Osteoblast (primary cell): ENCODE results near the gene NEK4. TPM values are rescaled to one million over a fixed set of nuclear protein-coding genes. Genes with fewer than 3 reads are reported as not detected.

ENCODE experiments used
- DNase-seq: peaks from one replicate; pipeline ENCODE4 v3.0.0; 2011; ENCODE audit warnings: low spot score, mixed read lengths; ENCODE audit not compliant: insufficient read length; ENCODE audit errors: missing footprints
- H2AFZ ChIP-seq: 2 replicates; pipeline ENCODE4 v1.6.0; 2011; ENCODE audit warnings: mild to moderate bottlenecking, low read length
- H3K27ac ChIP-seq: 2 replicates; pipeline ENCODE4 v1.5.1; 2011; ENCODE audit warnings: mild to moderate bottlenecking, low read depth, low read length, moderate library complexity
- H3K27me3 ChIP-seq: 2 replicates; pipeline ENCODE4 v1.6.0; 2012; ENCODE audit warnings: mild to moderate bottlenecking, control low read depth, inconsistent platforms, low read length, moderate library complexity; ENCODE audit not compliant: insufficient read depth
- H3K36me3 ChIP-seq: 2 replicates; pipeline ENCODE4 v1.5.1; 2011; ENCODE audit warnings: mild to moderate bottlenecking, low read length, control low read depth, moderate library complexity; ENCODE audit not compliant: insufficient read depth
- H3K4me1 ChIP-seq: 2 replicates; pipeline ENCODE4 v1.5.1; 2011; ENCODE audit warnings: mild to moderate bottlenecking, low read length, control low read depth, moderate library complexity; ENCODE audit not compliant: insufficient read depth
- H3K4me2 ChIP-seq: 2 replicates; pipeline ENCODE4 v1.6.0; 2011; ENCODE audit warnings: mild to moderate bottlenecking, low read length; ENCODE audit not compliant: insufficient read depth
- H3K4me3 ChIP-seq: fragments of 200-600 bp; sonication (generic); 3 replicates; pipeline ENCODE4 v1.5.1; 2012; ENCODE audit warnings: mild to moderate bottlenecking, low read length, inconsistent platforms; ENCODE audit not compliant: insufficient read depth
- H3K79me2 ChIP-seq: 2 replicates; pipeline ENCODE4 v1.6.0; 2012; ENCODE audit warnings: mild to moderate bottlenecking, low read length, control low read depth, inconsistent platforms; ENCODE audit not compliant: insufficient read depth
- H3K9me3 ChIP-seq: 2 replicates; pipeline ENCODE4 v1.5.1; 2011; ENCODE audit warnings: low read depth, low read length, control low read depth
- H4K20me1 ChIP-seq: 2 replicates; pipeline ENCODE4 v1.6.0; 2012; ENCODE audit warnings: mild to moderate bottlenecking, low read length, control low read depth; ENCODE audit not compliant: insufficient read depth
- CTCF ChIP-seq: IDR thresholded peaks from 2 replicates; pipeline ENCODE4 v1.5.1; 2011; ENCODE audit warnings: mild to moderate bottlenecking, low read depth, low read length, moderate library complexity; ENCODE audit errors: extremely low read depth
- total RNA-seq: library from RNA; depleted of rRNA; stranded (reverse); fragments of >200 nt; gene quantifications from 2 replicates; pipeline ENCODE4 v1.2.3, GENCODE V29; 2012

The NEK4 gene
- total RNA-seq, 1 donor: 24.6 TPM

- H3K4me3 ChIP-seq: no peak overlapping the region
- no peak for TF ChIP-seq CTCF
- H3K27ac ChIP-seq: no peak overlapping the region
- peaks cover 5% of the 10 kb centered on the region for H3K27me3 ChIP-seq
- no peaks in the 10 kb centered on the region for H3K4me1 ChIP-seq
- no peaks in the 10 kb centered on the region for H3K79me2 ChIP-seq
- H2AFZ ChIP-seq: no peak overlapping the region
- H3K9me3 ChIP-seq: no peaks in the 10 kb centered on the region
- H4K20me1 ChIP-seq: no peaks in the 10 kb centered on the region
- H3K4me2 ChIP-seq: no peak overlapping the region
- no peaks in the 10 kb centered on the region for H3K36me3 ChIP-seq
- peak; percentile 58 for DNase-seq
Observed at GRCh38 chr3:52796411-52796810, 25.7 kb upstream of the NEK4 start.

GRCh38 chr3:52795298-52795900, 24.7 kb upstream of the NEK4 start:
- H3K27ac ChIP-seq: no peak overlapping the region
- no peaks in the 10 kb centered on the region for H3K4me1 ChIP-seq
- no peak overlapping the region for H3K4me2 ChIP-seq
- no peak for TF ChIP-seq CTCF
- H3K79me2 ChIP-seq: no peaks in the 10 kb centered on the region
- no peaks in the 10 kb centered on the region for H3K36me3 ChIP-seq
- H4K20me1 ChIP-seq: no peaks in the 10 kb centered on the region
- H3K9me3 ChIP-seq: no peaks in the 10 kb centered on the region
- no peak overlapping the region for H2AFZ ChIP-seq
- peaks cover 5% of the 10 kb centered on the region for H3K27me3 ChIP-seq
- DNase-seq: peak; percentile 59
- H3K4me3 ChIP-seq: no peak overlapping the region

GRCh38 chr3:52794612-52795099, 23.9 kb upstream of the NEK4 start, which contains the start of gene ITIH3:
TSS of gene ITIH3 (plus strand) at chr3:52794796. CDS start at chr3:52794804, 8 bp downstream.
- H3K79me2 ChIP-seq: no peaks in the 10 kb centered on the region
- H3K27me3 ChIP-seq: peaks cover 5% of the 10 kb centered on the region
- no peaks in the 10 kb centered on the region for H4K20me1 ChIP-seq
- no peak for TF ChIP-seq CTCF
- no peaks in the 10 kb centered on the region for H3K4me1 ChIP-seq
- H3K4me2 ChIP-seq: no peak within 1 kb of the TSS
- DNase-seq: peak; percentile 47
- no peak within 1 kb of the TSS for H3K27ac ChIP-seq
- H3K9me3 ChIP-seq: no peaks in the 10 kb centered on the region
- no peak within 1 kb of the TSS for H3K4me3 ChIP-seq
- no peaks in the 10 kb centered on the region for H3K36me3 ChIP-seq
- H2AFZ ChIP-seq: peak within 1 kb of the TSS; percentile 47

- Histone ChIP-seq H3K27me3 (peaks cover 5% of the 10 kb centered on the region), H3K36me3 (no peaks in the 10 kb centered on the region), H2AFZ (peak overlapping the region; percentile 47), H3K79me2 (no peaks in the 10 kb centered on the region), H3K4me2 (no peak overlapping the region), H3K27ac (no peak overlapping the region), H3K9me3 (no peaks in the 10 kb centered on the region), H3K4me1 (no peaks in the 10 kb centered on the region), H4K20me1 (no peaks in the 10 kb centered on the region), H3K4me3 (no peak overlapping the region)
- DNase-seq: peak; percentile 81
- no peak for TF ChIP-seq CTCF
Observed at GRCh38 chr3:52793702-52794611, 23.2 kb upstream of the NEK4 start.
